GM19468 (cell line): ENCODE results near the gene TTC7B.
"Not testable (repeated sequence)": the region's sequence is repeated elsewhere in the genome, so short reads cannot be mapped to it uniquely, and the experiment has no call there.

Experiments
- ATAC-seq: cut with Tn5 transposase; IDR thresholded peaks from one replicate; pipeline ENCODE4 v1.9.1; 2021; ENCODE audit warnings: mild to moderate bottlenecking, moderate library complexity, moderate number of reproducible peaks; ENCODE audit not compliant: unreplicated experiment; ENCODE audit errors: extremely low read depth

TTC7B gene, protein sequence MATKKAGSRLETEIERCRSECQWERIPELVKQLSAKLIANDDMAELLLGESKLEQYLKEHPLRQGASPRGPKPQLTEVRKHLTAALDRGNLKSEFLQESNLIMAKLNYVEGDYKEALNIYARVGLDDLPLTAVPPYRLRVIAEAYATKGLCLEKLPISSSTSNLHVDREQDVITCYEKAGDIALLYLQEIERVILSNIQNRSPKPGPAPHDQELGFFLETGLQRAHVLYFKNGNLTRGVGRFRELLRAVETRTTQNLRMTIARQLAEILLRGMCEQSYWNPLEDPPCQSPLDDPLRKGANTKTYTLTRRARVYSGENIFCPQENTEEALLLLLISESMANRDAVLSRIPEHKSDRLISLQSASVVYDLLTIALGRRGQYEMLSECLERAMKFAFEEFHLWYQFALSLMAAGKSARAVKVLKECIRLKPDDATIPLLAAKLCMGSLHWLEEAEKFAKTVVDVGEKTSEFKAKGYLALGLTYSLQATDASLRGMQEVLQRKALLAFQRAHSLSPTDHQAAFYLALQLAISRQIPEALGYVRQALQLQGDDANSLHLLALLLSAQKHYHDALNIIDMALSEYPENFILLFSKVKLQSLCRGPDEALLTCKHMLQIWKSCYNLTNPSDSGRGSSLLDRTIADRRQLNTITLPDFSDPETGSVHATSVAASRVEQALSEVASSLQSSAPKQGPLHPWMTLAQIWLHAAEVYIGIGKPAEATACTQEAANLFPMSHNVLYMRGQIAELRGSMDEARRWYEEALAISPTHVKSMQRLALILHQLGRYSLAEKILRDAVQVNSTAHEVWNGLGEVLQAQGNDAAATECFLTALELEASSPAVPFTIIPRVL

DNA sequence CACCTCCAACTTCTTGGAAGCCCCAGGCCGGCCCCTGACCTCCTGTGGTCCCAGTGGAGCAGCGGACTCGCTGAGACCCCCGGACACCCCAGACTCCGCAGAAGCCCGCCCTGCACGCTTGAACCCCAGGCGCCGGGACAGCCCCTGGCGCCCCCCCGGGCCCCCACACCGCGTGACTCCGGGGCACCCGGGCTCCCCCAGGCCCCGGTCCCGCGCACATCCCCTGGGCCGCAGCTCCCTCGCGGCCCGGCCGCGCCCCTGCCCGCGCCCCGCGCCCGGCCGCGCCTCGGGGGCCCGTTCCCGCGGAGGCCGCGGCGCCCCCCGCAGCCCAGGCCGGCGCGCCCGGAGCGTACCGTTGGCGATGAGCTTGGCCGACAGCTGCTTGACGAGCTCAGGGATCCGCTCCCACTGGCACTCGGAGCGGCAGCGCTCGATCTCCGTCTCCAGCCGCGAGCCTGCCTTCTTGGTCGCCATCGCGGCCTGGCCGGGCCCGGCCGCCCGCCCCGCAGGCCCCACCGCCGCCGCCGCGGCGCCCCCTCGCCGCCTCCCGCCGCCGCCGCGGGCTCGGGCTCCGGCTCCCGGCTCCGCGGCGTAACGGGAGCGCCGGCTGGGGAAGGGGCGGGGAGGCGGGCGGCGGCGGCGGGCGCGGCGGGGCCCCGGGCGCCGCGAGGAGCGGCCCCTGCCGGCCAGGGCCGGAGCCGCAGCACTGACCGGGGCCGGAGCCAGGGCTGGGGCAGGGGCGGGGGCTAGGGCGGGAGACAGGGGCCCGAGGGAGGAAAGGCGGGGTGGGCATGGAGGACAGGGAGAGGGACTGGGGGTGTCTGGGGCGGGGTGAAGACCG lies at the start of gene TTC7B:
TSS of gene TTC7B (minus strand) at position 609 of the 841 bp plus-strand sequence. CDS start at position 474, 135 bp downstream.
- peak; percentile 18 for ATAC-seq

DNA sequence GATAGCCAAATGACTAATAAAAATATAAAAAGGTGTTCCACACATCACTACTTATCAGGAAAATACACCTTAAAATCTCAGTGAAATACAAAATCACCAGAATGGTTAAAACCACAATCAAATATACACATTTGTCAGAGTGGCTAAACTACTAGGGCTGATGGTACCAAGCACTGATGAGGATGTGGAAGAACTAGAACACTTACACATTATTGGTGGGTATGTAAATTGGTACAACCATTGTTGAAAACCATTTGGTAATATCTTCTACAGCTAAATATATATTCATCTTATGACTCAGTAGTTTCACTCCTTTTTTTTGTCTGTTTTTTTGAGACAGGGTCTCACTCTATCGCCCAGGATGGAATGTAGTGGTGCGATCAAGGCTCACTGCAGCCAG lies 48.5 kb upstream of the TTC7B start:
- ATAC-seq: no peak

DNA sequence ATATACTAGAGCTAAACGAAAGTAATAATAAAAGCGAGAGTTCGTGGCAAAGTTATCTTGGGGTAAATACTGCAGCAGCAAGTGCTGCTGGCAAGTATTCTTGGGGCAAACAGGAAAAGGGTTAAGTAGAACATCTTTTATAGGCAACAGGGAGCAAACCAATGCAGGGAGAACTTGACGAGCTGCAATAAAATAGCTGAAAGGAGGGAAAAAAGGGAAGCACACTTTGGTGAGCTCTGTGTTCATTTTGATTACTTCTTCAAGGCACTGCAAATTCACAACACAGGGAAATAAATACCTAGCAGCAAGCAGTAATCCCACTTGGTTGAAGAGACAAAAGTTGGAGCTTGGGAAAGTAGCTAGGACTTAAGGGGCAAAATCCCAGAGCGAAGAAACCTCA lies 42.3 kb upstream of the TTC7B start:
- no peak for ATAC-seq

DNA sequence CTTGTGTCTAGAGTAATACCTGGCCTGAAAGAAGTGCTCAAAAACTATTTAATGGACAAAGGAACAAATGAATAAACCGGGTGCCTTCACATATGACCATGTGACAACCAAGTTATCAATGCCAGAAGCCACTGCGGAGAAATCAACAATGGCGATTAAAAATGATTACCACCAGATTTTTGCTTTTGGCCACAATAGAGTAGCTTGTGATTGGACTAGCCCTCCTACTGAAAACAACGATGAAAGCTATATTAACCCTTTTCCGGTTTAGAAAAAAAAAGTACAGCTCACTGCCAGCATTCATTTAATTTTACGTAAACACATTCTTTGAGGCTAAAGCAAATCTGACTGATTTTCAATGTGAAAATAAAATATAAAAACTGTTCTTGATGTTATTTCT lies 41.6 kb upstream of the TTC7B start:
- ATAC-seq: no peak

DNA sequence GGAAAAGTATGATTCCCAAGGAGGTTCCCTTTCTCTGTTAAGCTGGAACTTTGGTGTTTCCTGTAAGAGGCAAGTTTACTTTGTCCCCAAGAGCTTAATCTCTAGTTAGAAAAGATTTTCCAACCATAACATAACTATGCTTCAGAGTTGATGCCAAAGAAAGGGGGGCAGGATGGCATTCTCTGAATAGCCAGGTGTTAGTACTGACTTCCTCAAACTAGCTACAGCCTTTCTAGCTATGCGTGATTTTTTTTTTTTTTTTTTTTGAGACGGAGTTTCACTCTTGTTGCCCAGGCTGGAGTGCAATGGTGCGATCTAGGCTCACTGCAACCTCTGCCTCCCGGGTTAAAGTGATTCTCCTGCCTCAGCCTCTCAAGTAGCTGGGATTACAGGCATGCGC lies 39.9 kb upstream of the TTC7B start:
- ATAC-seq: not testable (repeated sequence)

DNA sequence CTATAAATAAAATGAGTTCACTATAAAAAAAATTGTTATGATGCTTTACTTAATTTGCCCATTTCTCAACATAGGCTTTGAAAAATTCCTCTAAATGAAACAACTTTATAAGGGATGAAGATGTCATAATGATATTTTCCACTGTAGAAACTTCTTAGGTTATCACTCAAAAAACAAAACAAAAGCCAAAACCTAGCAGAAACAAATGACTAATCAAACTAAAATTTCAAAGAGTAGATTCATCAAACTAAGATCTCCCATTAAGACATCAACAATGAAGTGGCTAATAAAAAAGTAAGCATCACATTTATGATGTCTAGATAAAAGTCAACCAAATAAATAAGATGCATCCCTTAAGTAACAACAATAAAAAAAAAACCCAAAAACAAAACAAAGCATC lies 36.9 kb upstream of the TTC7B start:
- ATAC-seq: no peak

DNA sequence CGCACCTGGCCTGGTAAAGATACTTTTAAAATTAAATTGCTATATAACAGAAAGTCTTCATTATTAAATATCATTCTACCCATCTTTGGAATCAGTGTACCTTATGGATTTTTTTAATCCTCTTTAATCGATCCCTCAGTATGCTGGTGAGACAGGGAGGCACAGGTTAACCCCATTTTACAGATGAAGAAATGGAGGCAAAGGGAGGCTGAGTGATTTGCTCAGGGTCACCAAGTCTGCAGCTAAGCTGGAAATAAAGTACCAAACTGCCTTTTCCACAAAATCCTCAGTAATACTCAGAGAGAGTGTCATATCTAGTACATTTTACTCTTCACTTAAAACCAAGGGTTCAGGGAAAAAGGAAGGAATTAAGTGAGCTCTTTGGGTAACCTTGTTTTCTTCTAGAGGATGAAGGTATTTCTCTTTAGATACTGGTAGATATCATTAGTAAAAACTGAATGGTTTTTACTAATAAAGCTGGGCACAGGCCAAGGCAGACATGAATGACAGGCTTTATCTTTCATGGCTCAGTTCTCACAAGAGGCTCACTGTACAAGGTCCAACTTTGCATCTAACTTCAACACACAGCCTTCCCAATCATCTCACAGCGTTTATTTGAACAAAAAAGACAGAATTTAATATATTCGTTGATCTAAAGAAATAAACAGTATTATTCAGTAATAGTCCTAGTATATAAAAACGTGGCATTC lies 35.3 kb upstream of the TTC7B start:
- ATAC-seq: no peak

DNA sequence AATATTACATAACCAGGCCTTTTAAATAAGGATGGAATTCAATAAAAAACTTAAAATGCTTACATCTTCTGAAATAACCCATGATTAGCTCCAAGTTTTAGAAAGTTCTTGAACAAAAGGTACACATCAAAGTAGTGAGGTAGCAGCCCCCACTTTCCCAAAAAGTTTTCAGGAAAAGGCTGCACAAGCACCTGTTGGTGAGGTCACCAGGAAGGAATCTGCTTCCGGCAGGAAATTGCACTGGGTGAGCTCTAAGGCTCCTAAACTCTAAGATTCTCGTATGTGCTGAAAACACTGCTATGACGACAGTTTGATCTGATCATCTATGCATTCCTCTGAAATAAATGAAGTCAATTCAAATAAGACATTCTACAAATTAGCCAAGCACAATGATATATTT lies 34.3 kb upstream of the TTC7B start:
- ATAC-seq: no peak

DNA sequence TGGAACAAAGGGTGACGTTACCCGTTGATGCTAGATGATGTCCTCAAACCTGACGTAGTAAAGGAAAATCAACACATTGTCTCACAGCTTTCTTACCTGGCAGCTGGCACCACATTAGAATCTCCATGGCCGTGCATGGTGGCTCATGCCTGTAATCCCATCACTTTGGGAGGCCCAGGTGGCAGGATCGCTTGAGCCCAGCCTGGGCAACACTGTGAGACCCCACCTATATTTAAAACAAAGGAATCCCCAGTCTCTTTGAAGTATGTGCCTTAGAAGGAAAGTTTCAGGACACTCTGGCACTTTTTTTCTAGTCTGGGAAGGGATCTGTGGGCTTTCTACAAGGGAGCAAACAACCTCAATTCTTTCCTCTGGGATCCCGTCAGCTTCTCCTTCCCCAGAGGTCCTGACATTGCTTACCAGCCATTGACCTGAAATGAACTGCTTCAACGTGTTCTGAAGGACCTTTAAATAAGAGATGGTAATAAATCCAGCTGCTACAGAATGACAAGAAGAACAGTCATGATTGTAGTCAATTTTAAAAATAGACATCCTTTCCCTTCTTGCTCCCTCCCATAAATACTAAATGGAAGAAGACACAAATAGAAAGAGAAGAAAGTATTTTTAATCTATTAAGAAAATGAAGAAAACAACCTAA lies 33.7 kb upstream of the TTC7B start:
- no peak for ATAC-seq

DNA sequence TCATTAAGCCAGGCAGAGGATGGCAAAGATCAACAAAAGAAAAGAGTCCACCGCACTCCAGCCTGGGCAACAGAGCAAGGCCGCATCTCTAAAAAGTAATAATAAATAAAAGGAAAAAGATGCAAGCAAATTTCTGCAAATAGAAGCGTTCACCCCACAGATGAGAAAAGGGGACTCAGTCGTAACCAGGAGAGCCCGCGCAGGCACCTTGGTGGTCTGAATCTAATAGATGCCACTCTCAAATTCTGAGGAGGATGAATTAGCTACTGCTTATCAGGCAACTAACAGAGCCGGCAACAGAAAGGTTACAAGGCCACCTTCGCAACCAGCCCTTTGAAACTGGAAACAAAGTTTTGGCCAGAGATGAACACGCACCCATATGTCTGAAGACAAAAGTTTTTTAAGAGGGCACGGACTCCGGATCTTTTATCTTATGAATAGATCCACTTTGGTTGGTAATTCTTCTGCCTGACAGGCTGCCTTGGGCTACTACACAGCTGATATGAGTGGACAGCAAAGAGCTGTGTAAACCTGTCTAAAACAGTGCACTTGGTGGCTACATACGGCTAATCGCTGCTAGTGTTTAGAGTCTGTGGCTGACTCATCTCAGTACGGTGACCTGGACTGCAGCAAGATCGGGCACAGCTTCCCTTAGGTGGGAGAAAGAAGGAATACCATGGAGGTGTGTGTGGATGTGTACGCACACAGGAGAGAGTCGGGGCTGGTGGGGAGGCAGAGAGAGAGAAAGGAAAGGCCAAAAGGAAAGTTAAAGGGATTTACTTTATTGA lies 32.9 kb upstream of the TTC7B start:
- ATAC-seq: no peak

DNA sequence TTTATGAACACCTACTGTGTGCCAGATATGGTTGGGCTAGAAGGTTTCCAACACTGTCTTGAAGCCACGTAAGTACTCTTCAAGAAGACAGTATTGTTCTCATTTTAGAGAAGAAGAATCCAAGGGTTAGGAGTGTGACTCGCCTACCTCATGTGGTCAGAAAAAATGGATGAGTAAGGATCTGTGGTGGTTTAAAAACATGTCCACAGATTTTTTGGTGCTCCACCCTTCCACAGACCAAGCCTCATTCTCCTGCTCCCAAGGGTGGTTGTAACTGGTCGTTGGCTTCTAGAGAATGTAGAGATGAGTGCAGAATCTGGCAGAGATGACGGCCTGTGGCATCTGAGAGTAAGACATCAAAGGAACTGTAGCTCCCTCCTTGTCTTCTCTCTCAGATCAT lies 30.3 kb upstream of the TTC7B start:
- no peak for ATAC-seq

DNA sequence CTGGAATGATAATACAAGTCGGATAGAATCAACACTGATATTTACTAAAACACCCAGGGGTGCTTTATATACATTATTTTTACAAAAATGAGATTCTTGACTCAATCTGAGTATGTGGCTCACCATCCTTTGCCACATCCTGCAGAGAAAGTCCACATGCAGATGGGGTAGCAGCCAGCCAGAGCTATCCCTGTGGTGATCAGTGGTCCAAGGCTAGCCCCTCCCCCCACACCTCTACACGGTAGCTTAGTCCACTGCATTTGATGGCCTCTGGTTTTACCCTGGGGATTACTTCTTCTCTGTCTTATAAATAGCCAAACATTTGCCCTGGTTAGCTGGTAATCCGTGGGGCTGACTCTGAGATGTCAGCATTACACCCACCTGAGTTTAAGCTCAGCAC lies 28.1 kb upstream of the TTC7B start:
- no peak for ATAC-seq

DNA sequence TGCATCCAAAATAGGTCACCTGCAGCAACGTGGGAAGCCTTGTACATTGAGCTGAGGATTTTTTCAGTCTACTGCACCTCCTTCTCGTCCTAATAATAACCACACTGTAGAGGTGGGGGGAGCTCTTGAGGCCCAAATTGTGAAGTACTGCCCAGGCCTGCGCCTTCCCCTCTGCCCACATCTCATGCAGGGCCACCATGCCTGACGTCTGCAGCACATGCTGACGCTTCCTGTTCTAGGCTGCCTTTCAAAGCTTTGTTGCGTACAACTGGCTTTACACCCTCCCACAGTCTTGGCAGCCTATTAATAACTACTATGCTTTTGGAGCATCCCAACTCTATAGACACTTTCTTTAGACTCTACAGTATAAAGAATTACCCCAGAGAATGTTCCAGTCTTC lies 26.5 kb upstream of the TTC7B start:
- no peak for ATAC-seq

DNA sequence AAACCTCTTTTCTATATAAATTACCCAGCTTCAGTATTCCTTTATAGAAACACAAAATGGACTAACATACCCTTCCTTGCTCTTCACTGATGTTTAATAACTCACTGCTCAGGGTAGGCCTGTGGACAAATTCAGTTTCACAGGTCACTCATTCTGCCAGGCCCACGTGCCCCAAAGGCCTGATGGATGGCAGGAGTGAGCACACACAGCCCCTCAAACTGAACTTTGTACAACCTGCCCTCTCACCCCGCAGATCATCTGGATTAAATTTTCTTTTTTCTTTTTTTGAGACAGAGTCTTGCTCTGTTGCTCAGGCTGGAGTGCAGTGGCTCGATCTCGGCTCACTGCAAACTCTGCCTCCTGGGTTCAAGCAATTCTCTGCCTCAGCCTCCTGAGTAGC lies 24.4 kb upstream of the TTC7B start:
- not testable (repeated sequence) for ATAC-seq

DNA sequence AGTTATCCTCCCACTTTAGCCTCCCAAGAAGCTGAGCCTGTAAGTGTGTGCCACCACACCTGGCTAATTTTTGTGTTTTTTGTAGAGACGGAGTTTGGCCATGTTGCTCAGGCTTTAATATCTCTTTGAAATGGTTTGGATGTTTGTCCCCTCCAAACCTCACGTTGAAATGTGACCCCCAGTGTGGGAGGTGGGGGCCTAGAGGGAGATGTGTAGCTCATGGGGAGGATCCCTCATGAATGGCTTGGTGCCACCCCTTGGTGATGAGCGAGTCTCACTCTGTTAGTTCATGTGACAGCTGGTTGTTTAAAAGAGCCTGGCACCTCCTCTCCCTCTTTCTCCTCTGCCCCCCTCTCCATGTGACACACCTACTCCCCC lies 23.6 kb upstream of the TTC7B start:
- no peak for ATAC-seq

DNA sequence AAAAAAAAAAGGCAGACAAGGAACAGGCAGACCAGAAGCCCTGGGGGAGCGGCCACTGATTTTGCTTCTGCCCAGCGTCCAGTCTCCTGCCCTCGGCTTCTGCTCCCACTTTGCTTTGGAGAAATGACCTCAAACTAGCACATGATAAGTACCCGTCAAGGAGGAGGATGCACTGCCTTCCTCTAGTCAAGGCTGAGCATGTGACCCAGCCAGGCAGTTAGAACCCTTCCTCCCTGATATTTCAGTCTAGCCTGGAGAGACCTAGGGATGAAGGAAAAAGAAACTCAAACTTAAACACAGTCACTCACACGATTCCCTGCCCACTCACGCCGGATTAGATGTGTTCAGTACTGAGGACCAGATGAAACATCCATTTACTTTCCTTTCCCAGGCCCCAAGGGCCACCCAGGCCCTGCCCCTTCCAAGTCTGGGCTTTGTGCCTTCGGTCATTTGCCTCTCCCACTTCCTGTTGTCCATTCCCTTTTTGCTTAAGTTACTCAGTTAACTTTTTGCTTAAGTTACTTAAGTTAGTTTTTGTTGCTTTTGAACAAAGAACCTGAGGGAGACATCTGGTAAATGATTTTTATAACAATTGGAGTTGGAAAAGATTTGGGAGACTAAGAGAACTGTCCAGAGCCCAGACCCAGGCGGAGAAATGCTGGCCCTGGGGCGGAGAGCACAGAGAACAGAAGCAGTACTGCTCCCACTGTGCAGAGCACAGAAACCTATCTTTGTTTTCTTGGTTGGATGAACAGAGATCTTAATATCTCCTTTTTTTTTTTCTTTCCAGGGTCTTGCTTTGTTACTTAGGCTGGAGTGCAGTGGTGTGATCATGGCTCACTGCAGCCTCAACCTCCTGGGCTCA lies 23.0 kb upstream of the TTC7B start:
- no peak for ATAC-seq

DNA sequence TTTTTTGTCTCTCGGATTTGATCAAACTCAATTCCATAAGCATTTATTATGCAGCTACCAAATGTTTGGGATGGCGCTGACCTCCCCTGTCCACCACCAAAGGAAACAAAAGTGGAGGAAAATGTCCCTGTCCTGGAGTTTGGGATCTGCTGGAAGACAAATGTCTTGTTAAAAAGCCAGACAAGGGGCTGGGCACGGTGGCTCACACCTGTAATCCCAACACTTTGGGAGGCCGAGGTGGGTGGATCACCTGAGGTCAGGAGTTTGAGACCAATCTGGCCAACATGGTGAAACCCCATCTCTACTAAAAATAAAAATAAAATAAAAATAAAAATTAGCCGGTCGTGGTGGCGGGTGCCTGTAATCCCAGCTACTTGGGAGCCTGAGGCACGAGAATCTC lies 22.3 kb upstream of the TTC7B start:
- not testable (repeated sequence) for ATAC-seq

DNA sequence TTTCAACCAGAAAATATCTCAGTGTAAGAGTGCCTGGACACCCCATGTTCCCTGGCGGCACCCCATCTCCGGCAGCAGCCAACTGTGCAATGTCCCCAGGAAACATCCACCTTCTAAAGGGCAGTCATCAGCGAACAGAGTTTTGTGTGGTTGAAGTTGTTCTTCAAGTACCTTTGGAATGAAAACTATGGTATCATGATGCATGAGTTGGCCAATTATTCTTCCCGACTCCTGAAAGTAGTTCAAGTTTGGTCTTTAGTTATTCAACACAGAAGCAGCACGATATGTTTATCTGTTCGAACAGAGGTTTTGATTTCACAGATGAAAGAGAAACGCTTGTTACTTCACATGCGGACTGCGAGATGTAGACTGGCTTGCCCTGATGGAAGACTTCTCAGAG lies 21.1 kb upstream of the TTC7B start:
- no peak for ATAC-seq
